CD4-positive, alpha-beta T cell treated with Interleukin-17A for 1 hour (primary cell): ENCODE measurements around the gene FCN1.
"Not testable (repeated sequence)": the region's sequence is repeated elsewhere in the genome, so short reads cannot be mapped to it uniquely, and the experiment has no call there.

Experiments used
- DNase-seq: peaks from one replicate; pipeline ENCODE4 v3.0.0-alpha.2; 2020

FCN1 gene

GRCh38 chr9:134917431-134918373, at the start of gene FCN1:
FCN1 (minus strand) TSS chr9:134917912; CDS start chr9:134917871, 41 bp downstream.
- no peak for DNase-seq

- no peak for DNase-seq
These were observed 49.2 kb upstream of the FCN1 start for GRCh38 chr9:134966697-134967546.

- no peak for DNase-seq
These were observed 48.6 kb upstream of the FCN1 start for GRCh38 chr9:134966270-134966669.

- no peak for DNase-seq
These were observed 48.1 kb upstream of the FCN1 start for GRCh38 chr9:134965851-134966250.

- no peak for DNase-seq
These were observed 47.7 kb upstream of the FCN1 start for GRCh38 chr9:134965411-134965810.

- no peak for DNase-seq
These were observed 46.8 kb upstream of the FCN1 start for GRCh38 chr9:134964271-134965055.

GRCh38 chr9:134963546-134963945, 45.8 kb upstream of the FCN1 start:
- DNase-seq: no peak

- no peak for DNase-seq
These were observed 45.3 kb upstream of the FCN1 start for GRCh38 chr9:134962973-134963364.

- DNase-seq: no peak
These were observed 44.6 kb upstream of the FCN1 start for GRCh38 chr9:134962065-134962972.

GRCh38 chr9:134961331-134962064, 43.8 kb upstream of the FCN1 start:
- DNase-seq: no peak

GRCh38 chr9:134960701-134961181, 43.0 kb upstream of the FCN1 start:
- DNase-seq: no peak

GRCh38 chr9:134959971-134960310, 42.2 kb upstream of the FCN1 start:
- no peak for DNase-seq

- no peak for DNase-seq
These were observed 41.6 kb upstream of the FCN1 start for GRCh38 chr9:134959126-134959970.

GRCh38 chr9:134957945-134958227, 40.2 kb upstream of the FCN1 start:
- DNase-seq: no peak

- no peak for DNase-seq
These were observed 39.6 kb upstream of the FCN1 start for GRCh38 chr9:134957165-134957944.

GRCh38 chr9:134956387-134956786, 38.7 kb upstream of the FCN1 start:
- DNase-seq: not testable (repeated sequence)

GRCh38 chr9:134955801-134956200, 38.1 kb upstream of the FCN1 start:
- no peak for DNase-seq

GRCh38 chr9:134955156-134955555, 37.4 kb upstream of the FCN1 start:
- DNase-seq: no peak

- no peak for DNase-seq
These were observed 34.3 kb upstream of the FCN1 start for GRCh38 chr9:134951994-134952393.
